ENCODE data around the gene SLC25A38. TPM values are rescaled to one million over a fixed set of nuclear protein-coding genes. Genes with fewer than 3 reads are reported as not detected.

The SLC25A38 gene
- total RNA-seq (2022) (33.1 and 37.7 TPM in 2 replicates), Bru-seq, nascent RNA (percentile 84 among the genes with signal in this experiment), BruChase-seq, experiment 1, labeled RNA remaining after a 2-hour chase (percentile 89 among the genes with signal in this experiment), BruChase-seq, experiment 2, labeled RNA remaining after a 6-hour chase (percentile 87 among the genes with signal in this experiment)
- long read RNA-seq, transcript SLC25A38-201 (7 exons, 2,147 nt): major isoform, 65 of 73 reads
- long read RNA-seq, partial matches to known transcripts: 2 of 73 reads
- long read RNA-seq, other reads (novel, unspliced or antisense): 5 of 73 reads

GRCh38 chr3:39383045-39383880 is at the start of gene SLC25A38:
TSS of gene SLC25A38 (plus strand) at chr3:39383370. CDS start at chr3:39383725, 355 bp downstream.
- POLR2A ChIA-PET: interaction anchor here (0.7 kb wide), 1 partner anchor 256 kb away, joined by 3 read pairs; no protein-coding TSS in a partner anchor
- CTCF ChIA-PET: no interaction called here
- TF ChIP-seq CTCF (IDR thresholded peaks at IDR 0.05; ENCODE audit: insufficient read depth in 1 of 2, low read depth in 1 of 2, low read length in 1 of 2, severe bottlenecking in 1 of 2, unreplicated experiment in 1 of 2): peak in 1 of 2 experiments; percentile 49
- H3K9me3 ChIP-seq: no peaks in the 10 kb centered on the region
- TSS peak; percentile 77 for BruUV-seq (replicated peaks)
- intact Hi-C loops (cut with micrococcal nuclease; ENCODE audit: unreplicated experiment): loop anchor here (5.0 to 10.0 kb wide), 3 partner anchors 66 to 258 kb away; no protein-coding TSS in a partner anchor
- Mint-ChIP-seq H3K36me3 (ENCODE audit: insufficient read depth, unreplicated experiment) (peaks cover 29% of the 10 kb centered on the region), H3K27ac (ENCODE audit: unreplicated experiment) (peak within 1 kb of the TSS; percentile 99), H3K27me3 (ENCODE audit: insufficient read depth, unreplicated experiment) (no peaks in the 10 kb centered on the region), H3K4me3 (ENCODE audit: unreplicated experiment) (peak within 1 kb of the TSS; percentile 96), H3K9me3 (ENCODE audit: unreplicated experiment) (no peaks in the 10 kb centered on the region), H3K4me1 (ENCODE audit: low read depth, unreplicated experiment) (peaks cover 27% of the 10 kb centered on the region)
- peaks cover 38% of the 10 kb centered on the region for H3K4me1 ChIP-seq
- H3K27me3 ChIP-seq (replicated peaks; ENCODE audit: control insufficient read depth, insufficient read depth, low read length): no peaks in the 10 kb centered on the region
- peak within 1 kb of the TSS; percentile 75 for H3K4me3 ChIP-seq (ENCODE audit: low read depth, low read length)
- DNase-seq: peak; percentile 82 to 87
- H3K36me3 ChIP-seq (ENCODE audit: control insufficient read depth, insufficient read depth, low read length): no peaks in the 10 kb centered on the region

- BruUV-seq (replicated peaks): no TSS peak
- H3K4me1 Mint-ChIP-seq (ENCODE audit: low read depth, unreplicated experiment): no peaks in the 10 kb centered on the region
- intact Hi-C loops (cut with micrococcal nuclease; ENCODE audit: unreplicated experiment): no loop called here
- no peak for TF ChIP-seq CTCF (IDR thresholded peaks at IDR 0.05; ENCODE audit: insufficient read depth in 1 of 2, low read depth in 1 of 2, low read length in 1 of 2, severe bottlenecking in 1 of 2, unreplicated experiment in 1 of 2)
- no peaks in the 10 kb centered on the region for H3K27me3 Mint-ChIP-seq (ENCODE audit: insufficient read depth, unreplicated experiment)
- H3K9me3 Mint-ChIP-seq (ENCODE audit: unreplicated experiment): no peaks in the 10 kb centered on the region
- H3K36me3 Mint-ChIP-seq (ENCODE audit: insufficient read depth, unreplicated experiment): no peaks in the 10 kb centered on the region
- Histone ChIP-seq H3K4me3 (ENCODE audit: low read depth, low read length) (no peak overlapping the region), H3K9me3 (no peaks in the 10 kb centered on the region), H3K27me3 (replicated peaks; ENCODE audit: control insufficient read depth, insufficient read depth, low read length) (no peaks in the 10 kb centered on the region), H3K4me1 (no peaks in the 10 kb centered on the region), H3K36me3 (ENCODE audit: control insufficient read depth, insufficient read depth, low read length) (no peaks in the 10 kb centered on the region)
- no peak overlapping the region for H3K27ac Mint-ChIP-seq (ENCODE audit: unreplicated experiment)
- POLR2A ChIA-PET: no interaction called here
- no peak for DNase-seq
- H3K4me3 Mint-ChIP-seq (ENCODE audit: unreplicated experiment): no peak overlapping the region
- CTCF ChIA-PET: no interaction called here
These were observed 49.6 kb upstream of the SLC25A38 start for GRCh38 chr3:39333607-39334006.

- H3K9me3 ChIP-seq: no peaks in the 10 kb centered on the region
- Mint-ChIP-seq H3K4me1 (ENCODE audit: low read depth, unreplicated experiment) (no peaks in the 10 kb centered on the region), H3K27ac (ENCODE audit: unreplicated experiment) (no peak overlapping the region), H3K27me3 (ENCODE audit: insufficient read depth, unreplicated experiment) (no peaks in the 10 kb centered on the region), H3K9me3 (ENCODE audit: unreplicated experiment) (no peaks in the 10 kb centered on the region), H3K4me3 (ENCODE audit: unreplicated experiment) (no peak overlapping the region), H3K36me3 (ENCODE audit: insufficient read depth, unreplicated experiment) (no peaks in the 10 kb centered on the region)
- intact Hi-C loops (cut with micrococcal nuclease; ENCODE audit: unreplicated experiment): no loop called here
- BruUV-seq (replicated peaks): no TSS peak
- POLR2A ChIA-PET: no interaction called here
- no peak overlapping the region for H3K4me3 ChIP-seq (ENCODE audit: low read depth, low read length)
- H3K4me1 ChIP-seq: no peaks in the 10 kb centered on the region
- no peaks in the 10 kb centered on the region for H3K27me3 ChIP-seq (replicated peaks; ENCODE audit: control insufficient read depth, insufficient read depth, low read length)
- no peak for TF ChIP-seq CTCF (IDR thresholded peaks at IDR 0.05; ENCODE audit: insufficient read depth in 1 of 2, low read depth in 1 of 2, low read length in 1 of 2, severe bottlenecking in 1 of 2, unreplicated experiment in 1 of 2)
- H3K36me3 ChIP-seq (ENCODE audit: control insufficient read depth, insufficient read depth, low read length): no peaks in the 10 kb centered on the region
- no peak for DNase-seq
- CTCF ChIA-PET: no interaction called here
These were observed 49.0 kb upstream of the SLC25A38 start for GRCh38 chr3:39334205-39334604.
